Fibroblast of skin of scalp (primary cell): ENCODE data around the gene SLC44A4.

ENCODE experiments used
- DNase-seq: peaks from one replicate; pipeline ENCODE4 v3.0.0-alpha.2; 2013

Gene SLC44A4

DNA sequence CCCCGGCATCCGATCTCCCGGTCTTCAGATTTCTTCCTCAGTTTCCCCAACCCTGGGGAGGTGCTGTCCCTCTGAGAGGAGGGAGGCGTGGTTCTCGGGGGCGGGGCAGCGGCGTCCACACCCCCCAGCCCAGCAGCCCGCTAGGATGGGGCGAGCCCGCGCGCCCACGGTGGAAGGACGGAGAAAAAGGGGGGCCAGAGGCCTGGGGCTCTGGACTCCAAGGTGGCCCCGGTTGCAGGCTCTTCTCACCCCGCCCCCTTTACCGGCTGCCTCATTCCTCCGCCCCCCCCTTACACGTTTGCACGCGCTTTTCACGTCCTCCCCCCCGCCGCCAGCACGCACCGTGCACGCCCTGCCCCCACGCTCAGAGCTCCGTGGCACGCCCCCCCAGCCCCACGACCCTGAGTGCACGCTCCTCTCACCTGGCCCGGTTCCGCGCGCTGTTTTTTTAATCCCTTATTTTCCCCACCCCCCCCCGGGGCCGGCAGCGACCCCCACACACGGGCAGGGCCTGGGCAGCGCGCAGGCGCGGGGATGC, 22.7 kb upstream of the SLC44A4 start:
- DNase-seq = peak; percentile 51

DNA sequence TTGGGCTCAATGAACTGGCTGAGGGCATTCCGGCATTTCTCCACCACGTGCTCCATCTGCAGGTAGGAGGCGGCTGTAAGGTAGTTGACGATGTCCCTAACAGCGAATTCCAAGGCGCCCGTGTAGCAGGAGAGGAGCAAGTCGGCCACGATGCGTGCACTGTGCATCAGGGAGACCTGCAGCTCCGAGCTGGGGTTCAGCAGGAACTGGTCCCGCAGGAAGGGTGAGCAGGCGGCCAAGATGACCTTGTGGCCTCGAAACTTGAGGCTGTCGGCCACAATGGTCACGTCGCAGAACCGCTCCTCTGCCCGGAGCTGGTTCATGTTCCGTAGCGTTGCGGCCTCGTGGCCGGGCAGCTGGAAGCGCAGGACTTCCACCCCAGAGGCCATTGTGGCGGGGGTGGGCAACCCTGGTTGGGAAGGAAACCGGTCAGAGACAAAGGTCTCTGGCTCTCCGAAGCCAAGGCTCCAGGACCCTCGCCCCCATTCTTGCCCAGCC, 22.2 kb upstream of the SLC44A4 start:
- DNase-seq = no peak

- no peak for DNase-seq
Measured at GRCh38 chr6:31899882-31900722, 21.3 kb upstream of the SLC44A4 start.

DNA sequence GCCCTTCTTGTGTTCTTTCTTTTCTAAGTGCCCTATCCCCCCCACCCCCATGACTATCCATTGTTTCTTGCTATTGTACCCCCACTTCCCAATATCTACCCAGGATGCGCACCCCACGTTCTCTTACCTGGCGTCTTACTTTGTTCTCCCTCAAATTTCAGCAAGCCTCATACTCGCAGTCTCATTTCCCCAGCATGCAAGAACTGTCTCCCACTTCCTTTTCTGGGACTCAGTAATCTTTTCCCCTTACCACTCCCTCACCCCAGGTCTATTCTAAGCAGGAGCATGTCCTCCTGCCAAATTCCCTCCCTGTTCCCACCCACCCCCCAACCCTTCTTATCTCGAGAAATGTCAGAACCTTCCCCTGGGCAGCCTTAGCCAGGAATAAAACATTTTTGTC, 20.4 kb upstream of the SLC44A4 start:
- no peak for DNase-seq

- DNase-seq = peak; percentile 23
Measured at GRCh38 chr6:31898383-31899011, 19.7 kb upstream of the SLC44A4 start.

GRCh38 chr6:31897612-31898382, 19.0 kb upstream of the SLC44A4 start, which contains the start of gene EHMT2:
TSS of gene EHMT2 (minus strand) at chr6:31897698. CDS start at chr6:31897677, 21 bp downstream.
- DNase-seq = peak; percentile 80

- no peak for DNase-seq
Measured at GRCh38 chr6:31896856-31897611, 18.2 kb upstream of the SLC44A4 start.

DNA sequence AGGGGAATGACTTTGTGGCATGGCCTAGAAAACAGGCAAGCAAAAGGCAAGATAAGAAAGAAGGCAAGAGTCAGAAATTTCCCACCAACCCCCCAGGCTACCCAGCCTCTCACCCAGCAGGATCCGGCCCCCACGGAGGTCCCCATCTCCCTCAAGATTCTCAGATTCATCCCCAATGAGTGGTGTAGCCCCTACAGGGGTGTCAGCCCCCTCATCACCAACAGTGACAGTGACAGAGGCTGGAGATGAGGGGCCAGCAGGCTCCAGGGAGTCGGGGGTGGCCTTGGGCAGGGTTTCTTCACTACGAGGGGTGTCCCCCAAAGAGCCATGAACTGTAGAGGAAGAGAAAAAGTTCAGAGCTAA, 17.7 kb upstream of the SLC44A4 start:
- DNase-seq = no peak

GRCh38 chr6:31892821-31893220, 14.0 kb upstream of the SLC44A4 start:
- no peak for DNase-seq

- DNase-seq = no peak
Measured at GRCh38 chr6:31889331-31889972, 10.7 kb upstream of the SLC44A4 start.

DNA sequence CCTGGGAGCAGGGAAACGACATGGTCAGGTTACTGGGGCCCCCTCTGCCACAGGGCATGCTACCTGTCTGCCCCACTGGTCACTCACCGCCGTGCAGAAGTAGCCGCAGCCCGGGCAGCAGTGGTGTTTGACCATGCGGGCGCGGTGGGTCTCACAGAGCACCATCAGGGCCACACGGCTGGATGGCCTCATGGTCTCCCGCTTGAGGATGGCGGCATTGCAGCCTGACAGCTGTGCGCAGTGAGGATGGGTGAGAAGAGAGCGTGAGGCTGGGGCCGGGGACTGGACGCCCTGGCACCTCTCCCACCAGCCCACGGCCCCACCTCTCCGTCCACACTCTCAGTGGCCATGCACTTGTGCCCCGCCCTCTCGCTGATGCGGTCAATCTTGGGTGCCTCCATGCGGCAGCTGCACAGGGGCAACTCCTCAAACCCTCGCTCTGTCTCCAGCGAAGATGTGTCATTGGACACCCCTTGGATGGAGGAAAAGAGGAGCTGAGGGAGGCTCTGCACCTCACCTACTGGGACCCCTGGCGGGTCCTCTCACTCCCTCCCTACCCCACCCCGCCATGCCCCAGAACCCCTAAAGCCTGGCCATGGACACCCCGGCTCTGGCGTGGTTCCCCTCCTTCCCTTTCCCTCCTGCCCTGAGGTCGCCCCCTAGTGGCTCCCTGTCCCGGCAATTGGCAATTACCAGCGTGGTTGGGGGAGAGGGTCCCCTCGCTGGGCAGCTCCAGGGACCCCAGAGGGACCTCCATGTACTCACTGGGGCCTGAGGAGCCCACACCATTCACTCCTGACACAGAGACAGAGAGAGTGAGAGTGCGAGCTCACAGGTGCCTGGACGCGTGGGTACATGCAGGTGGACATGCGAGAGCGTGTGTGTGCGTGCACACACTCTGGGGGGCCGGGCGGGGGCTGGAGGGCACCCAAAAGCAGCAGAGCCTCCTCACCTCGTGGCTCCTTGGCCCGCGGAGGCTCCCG, 9.8 kb upstream of the SLC44A4 start:
- no peak for DNase-seq

GRCh38 chr6:31887173-31888007, 8.6 kb upstream of the SLC44A4 start:
- DNase-seq = no peak

DNA sequence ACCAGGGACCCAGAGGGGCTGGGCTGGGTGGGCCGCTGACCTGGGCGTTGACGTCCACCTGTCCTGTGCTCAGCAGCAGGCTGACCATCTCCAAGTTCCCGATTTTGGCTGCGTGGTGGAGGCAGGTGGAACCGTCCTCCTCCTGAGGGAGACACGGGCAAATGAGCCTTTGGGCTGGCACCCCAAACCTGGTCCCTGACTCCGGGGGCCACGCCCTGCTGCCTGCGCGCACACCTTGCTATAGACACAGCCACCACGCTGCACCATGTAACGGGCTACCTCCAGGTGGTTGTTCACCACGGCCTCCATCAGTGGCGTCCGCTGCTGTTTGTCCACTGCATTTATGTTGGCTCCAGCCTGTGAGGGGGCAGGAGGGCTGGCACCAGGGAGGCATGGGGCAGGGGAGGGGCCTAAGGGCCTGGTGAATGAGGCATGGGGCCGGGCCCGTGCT, 7.8 kb upstream of the SLC44A4 start:
- no peak for DNase-seq

- DNase-seq = no peak
Measured at GRCh38 chr6:31884528-31885035, 5.8 kb upstream of the SLC44A4 start.

GRCh38 chr6:31883676-31884075, 4.9 kb upstream of the SLC44A4 start:
- DNase-seq = no peak

DNA sequence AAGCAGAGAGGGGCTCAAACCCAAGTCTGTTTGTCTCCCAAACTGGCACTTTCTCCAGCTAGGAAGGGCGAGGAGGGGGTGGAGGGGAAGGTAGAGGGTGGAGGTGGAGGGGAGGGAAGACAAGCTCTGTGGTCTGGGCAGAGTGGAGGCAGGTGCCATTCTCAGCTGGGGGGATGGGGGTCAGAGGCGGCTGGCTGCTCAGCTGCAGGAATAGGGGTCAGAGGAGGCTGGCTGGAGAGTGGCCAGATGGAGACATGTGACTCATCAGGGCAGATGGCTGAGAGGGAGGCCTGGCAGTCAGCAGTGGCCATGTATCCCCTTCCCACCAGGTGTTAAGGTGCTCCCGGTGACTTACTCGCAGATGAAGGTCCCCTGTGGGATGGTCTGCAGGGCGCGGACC, 3.5 kb upstream of the SLC44A4 start:
- DNase-seq = no peak

- no peak for DNase-seq
Measured at GRCh38 chr6:31881136-31881859, 2.5 kb upstream of the SLC44A4 start.

- no peak for DNase-seq
Measured at GRCh38 chr6:31880616-31881015, 1.8 kb upstream of the SLC44A4 start.
